HG02938 (cell line): Measurements from ENCODE around the gene KRTAP10-1.
"Not testable (repeated sequence)": the region's sequence is repeated elsewhere in the genome, so short reads cannot be mapped to it uniquely, and the experiment has no call there.

Experiments
- ATAC-seq: cut with Tn5 transposase; IDR thresholded peaks from one replicate; pipeline ENCODE4 v1.9.1; 2021; ENCODE audit warnings: mild to moderate bottlenecking, moderate library complexity; ENCODE audit not compliant: unreplicated experiment

KRTAP10-1 gene

GRCh38 chr21:44571296-44571695 lies 31.3 kb upstream of the KRTAP10-1 start:
- ATAC-seq: no peak

- no peak for ATAC-seq
Observed at GRCh38 chr21:44569861-44570517, 30.0 kb upstream of the KRTAP10-1 start.

- no peak for ATAC-seq
Observed at GRCh38 chr21:44568667-44569556, 28.9 kb upstream of the KRTAP10-1 start.

GRCh38 chr21:44568261-44568660 lies 28.3 kb upstream of the KRTAP10-1 start:
- ATAC-seq: no peak

- no peak for ATAC-seq
Observed at GRCh38 chr21:44567481-44568171, 27.6 kb upstream of the KRTAP10-1 start.

- ATAC-seq: no peak
Observed at GRCh38 chr21:44566403-44566802, 26.4 kb upstream of the KRTAP10-1 start.

GRCh38 chr21:44564886-44565598 lies 25.0 kb upstream of the KRTAP10-1 start:
- no peak for ATAC-seq

- ATAC-seq: no peak
Observed at GRCh38 chr21:44564099-44564498, 24.1 kb upstream of the KRTAP10-1 start.

- no peak for ATAC-seq
Observed at GRCh38 chr21:44558695-44559094, 18.7 kb upstream of the KRTAP10-1 start, which contains the start of gene KRTAP10-3. TSS of gene KRTAP10-3 (minus strand) at chr21:44558795. CDS start at chr21:44558715, 80 bp downstream.

GRCh38 chr21:44558329-44558675 lies 18.3 kb upstream of the KRTAP10-1 start:
- not testable (repeated sequence) for ATAC-seq

GRCh38 chr21:44557491-44558328 lies 17.7 kb upstream of the KRTAP10-1 start:
- ATAC-seq: no peak

GRCh38 chr21:44556879-44557278 lies 16.9 kb upstream of the KRTAP10-1 start:
- no peak for ATAC-seq

- no peak for ATAC-seq
Observed at GRCh38 chr21:44555200-44555875, 15.3 kb upstream of the KRTAP10-1 start.

GRCh38 chr21:44552681-44553080 lies 12.7 kb upstream of the KRTAP10-1 start:
- ATAC-seq: no peak

- no peak for ATAC-seq
Observed at GRCh38 chr21:44552136-44552535, 12.1 kb upstream of the KRTAP10-1 start.

GRCh38 chr21:44551340-44551961 lies 11.5 kb upstream of the KRTAP10-1 start, which contains the start of gene KRTAP10-2:
TSS of gene KRTAP10-2 (minus strand) at chr21:44551505. CDS start at chr21:44551458, 47 bp downstream.
- no peak for ATAC-seq

GRCh38 chr21:44550807-44551206 lies 10.8 kb upstream of the KRTAP10-1 start:
- ATAC-seq: no peak

- not testable (repeated sequence) for ATAC-seq
Observed at GRCh38 chr21:44550285-44550684, 10.3 kb upstream of the KRTAP10-1 start.
